Cardiac fibroblast (primary cell): Measurements from ENCODE around the gene ITPR3.

Experiments
- DNase-seq, 2 donors: peaks; one replicate each; pipeline versions ENCODE4 v3.0.0 to v3.0.0-alpha.2; 2010; ENCODE audit warnings: low read depth in 2 of 2
- H3K4me3 ChIP-seq, 2 donors: replicated peaks in 1 of 2; 1 replicate in 1 of 2; 2 replicates in 1 of 2; pipeline ENCODE4 v1.5.1; 2011; ENCODE audit warnings: low read depth in 2 of 2, low read length in 2 of 2, mild to moderate bottlenecking in 2 of 2, moderate library complexity in 1 of 2
- CTCF ChIP-seq: IDR thresholded peaks from one replicate; pipeline ENCODE4 v1.5.1; 2011; ENCODE audit warnings: low read depth, mild to moderate bottlenecking, low read length, inconsistent platforms

ITPR3 gene

DNA sequence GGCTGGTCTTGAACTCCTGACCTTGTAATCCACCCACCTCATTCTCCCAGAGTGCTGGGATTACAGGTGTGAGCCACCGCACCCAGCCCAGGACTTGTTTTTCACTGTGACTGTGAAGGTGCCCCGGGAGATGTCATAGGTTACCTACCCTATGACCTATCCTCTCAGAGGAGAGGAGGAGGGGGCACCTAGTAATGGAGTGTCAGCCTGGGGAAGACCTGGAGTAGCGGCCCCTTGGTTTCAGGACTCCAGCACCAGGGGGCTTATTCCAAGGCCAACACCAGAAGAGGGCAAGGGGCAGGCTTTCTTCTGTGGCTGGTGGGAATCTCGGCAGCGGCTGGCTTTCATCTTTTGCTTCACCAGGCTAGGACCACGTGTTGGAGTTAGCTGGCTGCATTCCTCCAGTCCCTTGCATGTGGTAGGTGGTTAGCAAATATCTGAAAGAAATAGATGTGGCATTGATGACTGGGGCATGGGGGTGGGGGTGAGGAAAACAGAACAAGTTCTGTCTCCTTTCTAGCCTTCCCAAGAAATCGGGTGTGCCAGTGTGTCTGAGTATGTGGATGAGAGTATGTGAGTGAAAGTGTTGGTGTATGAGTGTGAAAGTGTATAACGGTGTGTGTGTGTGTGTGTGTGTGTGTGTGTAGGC is 7.9 kb upstream of the ITPR3 start:
- TF ChIP-seq CTCF: no peak
- H3K4me3 ChIP-seq: no peak overlapping the region
- peak; percentile 58 to 59 for DNase-seq

DNA sequence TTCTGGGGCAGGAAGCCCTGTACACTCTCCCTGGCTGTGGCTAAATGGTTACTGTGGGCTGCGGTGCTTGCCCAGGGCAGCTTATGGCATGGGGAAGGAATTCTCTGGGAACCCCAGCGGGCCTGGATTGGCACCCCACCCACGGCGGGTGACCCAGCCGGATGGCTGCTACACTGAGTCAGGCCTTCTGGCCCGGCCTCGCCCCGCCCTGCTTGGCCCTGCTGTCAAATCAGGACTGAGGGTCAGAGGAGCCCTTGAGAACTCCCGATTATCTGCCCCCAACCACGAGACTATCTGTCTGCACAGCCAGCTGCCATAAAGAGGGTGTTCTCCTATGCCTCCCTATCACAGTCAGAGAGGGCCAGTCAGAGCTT is 7.3 kb upstream of the ITPR3 start:
- no peak overlapping the region for H3K4me3 ChIP-seq
- DNase-seq: peak; percentile 68 to 77

GRCh38 chr6:33616113-33616512 is 5.0 kb upstream of the ITPR3 start:
- DNase-seq: no peak
- no peak for TF ChIP-seq CTCF
- H3K4me3 ChIP-seq: no peak overlapping the region

More for the DNA sequence above, 7.3 kb upstream of the ITPR3 start:
- TF ChIP-seq CTCF: no peak

GRCh38 chr6:33616913-33617312 is 4.2 kb upstream of the ITPR3 start:
- no peak for TF ChIP-seq CTCF
- peak in 1 of 2 donors; percentile 44 for DNase-seq
- no peak overlapping the region for H3K4me3 ChIP-seq

DNA sequence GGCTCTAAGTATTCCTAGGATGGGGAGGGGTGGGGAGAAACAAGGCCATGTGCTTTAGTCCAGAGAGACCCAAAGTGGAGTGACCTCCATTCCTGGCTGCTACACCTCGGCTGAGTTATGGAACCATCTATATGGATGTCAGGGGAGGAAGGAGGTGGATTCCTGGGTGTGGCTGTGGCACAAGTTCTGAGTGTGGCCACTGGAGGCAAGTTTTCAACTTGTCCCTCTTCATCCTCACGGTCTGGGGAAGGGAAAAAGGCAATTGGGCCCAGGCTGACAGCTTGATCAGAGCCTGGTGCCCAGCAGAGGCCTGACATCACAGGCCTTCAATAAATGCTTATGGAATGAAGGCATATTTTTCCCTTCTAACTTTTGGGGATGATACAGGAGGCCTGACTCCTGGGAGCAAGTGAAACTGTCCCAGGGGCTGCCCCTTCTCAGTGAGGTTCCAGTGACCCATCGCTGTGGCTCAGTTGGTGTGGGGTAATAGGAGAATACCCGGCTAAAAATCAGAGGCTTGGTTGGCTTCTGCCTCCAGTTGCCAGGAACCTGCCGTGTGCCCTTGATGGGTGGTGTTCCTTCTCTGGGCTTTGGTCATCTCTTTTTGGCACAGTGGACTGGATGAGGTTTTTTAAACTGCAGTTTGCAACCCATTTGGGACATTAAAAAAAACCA is 1.8 kb upstream of the ITPR3 start:
- TF ChIP-seq CTCF: no peak
- DNase-seq: no peak
- no peak overlapping the region for H3K4me3 ChIP-seq

- TF ChIP-seq CTCF: no peak
- peak overlapping the region; percentile 81 to 82 for H3K4me3 ChIP-seq
- DNase-seq: peak; percentile 88 to 90
Observed at GRCh38 chr6:33620158-33620855, 815 bp upstream of the ITPR3 start.
